Measurements from ENCODE around the gene DOHH.
"Not testable (repeated sequence)": the region's sequence is repeated elsewhere in the genome, so short reads cannot be mapped to it uniquely, and the experiment has no call there.

Gene DOHH

GRCh38 chr19:3448616-3449334 lies 51.7 kb downstream of the DOHH start:
- no peak for DNase-seq (ENCODE audit: low read depth)
- no peak overlapping the region for H3K4me3 ChIP-seq (ENCODE audit: low read length)
- no peak for TF ChIP-seq CTCF (conservative IDR thresholded peaks at IDR 0.05; ENCODE audit: low read length)

DNA sequence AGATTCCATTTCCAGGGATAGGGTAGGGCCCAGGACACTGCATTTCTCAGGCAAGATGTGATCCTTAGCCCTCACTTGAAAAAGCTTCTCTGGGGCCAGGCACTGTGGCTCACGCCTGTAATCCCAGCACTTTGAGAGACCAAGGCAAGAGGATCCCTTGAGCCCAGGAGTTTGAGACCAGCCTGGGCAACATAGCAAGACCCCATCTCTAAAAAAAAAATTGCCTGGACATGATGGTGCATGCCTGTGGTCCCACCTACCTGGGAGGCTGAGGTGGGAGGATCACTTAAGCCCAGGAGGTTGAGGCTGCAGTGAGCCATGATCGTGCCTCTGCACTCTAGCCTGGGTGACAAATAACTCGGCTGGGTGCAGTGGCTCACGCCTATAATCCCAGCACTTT lies 53.8 kb downstream of the DOHH start:
- H3K4me3 ChIP-seq (ENCODE audit: low read length); DNase-seq (ENCODE audit: low read depth): not testable (repeated sequence)

- DNase-seq (ENCODE audit: low read depth) = no peak
- H3K4me3 ChIP-seq (ENCODE audit: low read length) = no peak overlapping the region
- no peak for TF ChIP-seq CTCF (conservative IDR thresholded peaks at IDR 0.05; ENCODE audit: low read length)
Observed at GRCh38 chr19:3444695-3445234, 55.7 kb downstream of the DOHH start.

DNA sequence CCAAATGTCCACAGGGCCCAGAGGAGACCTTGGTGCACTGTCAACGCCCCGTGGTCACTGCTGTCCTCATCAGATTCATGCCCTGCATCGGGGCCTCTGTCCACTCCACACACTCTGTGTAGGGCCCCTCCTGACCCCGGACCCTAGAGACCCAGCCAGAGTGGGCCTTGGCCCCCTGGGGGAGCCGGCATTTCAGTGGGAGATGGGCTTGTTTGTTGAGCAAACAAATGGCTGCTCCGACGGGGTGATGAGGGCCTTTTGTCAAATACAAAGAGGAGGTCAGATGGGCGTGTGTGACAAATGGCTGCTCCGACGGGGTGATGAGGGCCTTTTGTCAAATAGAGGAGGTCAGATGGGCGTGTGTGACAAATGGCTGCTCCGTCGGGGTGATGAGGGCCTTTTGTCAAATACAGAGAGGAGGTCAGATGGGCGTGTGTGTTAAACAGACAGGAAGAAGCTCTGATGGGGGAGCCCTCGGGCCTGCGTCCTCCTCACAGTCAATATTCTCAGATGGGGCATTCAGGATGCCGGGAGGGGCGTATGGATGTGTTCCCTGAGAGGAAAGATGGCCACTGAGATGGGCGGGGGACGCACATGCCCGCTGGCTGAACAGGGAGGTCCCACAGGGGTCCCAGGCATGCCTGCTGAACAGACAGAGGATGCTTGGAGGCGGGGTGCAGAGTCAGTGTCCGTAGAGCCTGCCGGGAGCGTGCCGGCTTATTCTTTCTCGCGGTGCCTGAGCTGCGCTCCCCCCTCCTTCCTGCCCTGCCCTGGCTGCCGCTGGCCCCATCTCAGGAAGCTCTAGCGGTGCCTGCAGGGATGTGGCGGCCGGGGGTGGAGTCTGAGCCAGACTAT lies 56.4 kb downstream of the DOHH start:
- no peak overlapping the region for H3K4me3 ChIP-seq (ENCODE audit: low read length)
- no peak for TF ChIP-seq CTCF (conservative IDR thresholded peaks at IDR 0.05; ENCODE audit: low read length)
- no peak for DNase-seq (ENCODE audit: low read depth)

- no peak for DNase-seq (ENCODE audit: low read depth)
- no peak for TF ChIP-seq CTCF (conservative IDR thresholded peaks at IDR 0.05; ENCODE audit: low read length)
- no peak overlapping the region for H3K4me3 ChIP-seq (ENCODE audit: low read length)
Observed at GRCh38 chr19:3442487-3443071, 57.9 kb downstream of the DOHH start.

GRCh38 chr19:3441986-3442329 lies 58.5 kb downstream of the DOHH start:
- no peak for TF ChIP-seq CTCF (conservative IDR thresholded peaks at IDR 0.05; ENCODE audit: low read length)
- DNase-seq (ENCODE audit: low read depth) = no peak
- no peak overlapping the region for H3K4me3 ChIP-seq (ENCODE audit: low read length)

- TF ChIP-seq CTCF (conservative IDR thresholded peaks at IDR 0.05; ENCODE audit: low read length) = no peak
- DNase-seq (ENCODE audit: low read depth) = no peak
- no peak overlapping the region for H3K4me3 ChIP-seq (ENCODE audit: low read length)
Observed at GRCh38 chr19:3441089-3441985, 59.1 kb downstream of the DOHH start.
